Measurements from ENCODE around the gene OGFR.

DNA sequence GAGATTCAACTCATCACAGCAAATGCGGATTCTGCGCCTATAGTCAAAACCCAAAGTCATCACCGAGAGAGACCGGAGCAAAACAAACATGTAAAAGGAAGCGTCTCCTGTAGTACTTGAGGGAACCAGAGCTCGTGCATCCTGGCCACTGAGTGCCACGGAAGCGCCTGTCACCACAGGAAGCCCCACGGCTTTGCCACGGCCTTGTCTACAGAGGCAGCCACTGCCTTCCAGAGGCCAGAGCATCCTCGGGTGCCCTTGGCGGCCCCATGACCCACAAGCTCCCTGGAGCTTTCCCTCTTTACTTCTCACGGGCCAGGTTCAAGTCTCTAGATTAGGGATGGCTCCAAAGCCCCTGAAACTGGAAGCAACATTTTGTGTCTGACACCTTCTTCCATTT, 49.5 kb downstream of the OGFR start:
- no peak for TF ChIP-seq CTCF (IDR thresholded peaks at IDR 0.05 in 2 of 3, conservative IDR thresholded peaks at IDR 0.05 in 1 of 3; ENCODE audit: borderline replicate concordance in 1 of 3, insufficient read depth in 1 of 3, low read depth in 2 of 3, low read length in 2 of 3)
- no peak for TF ChIP-seq POLR2A (IDR thresholded peaks at IDR 0.05; ENCODE audit: borderline replicate concordance, extremely low read depth, insufficient read depth, insufficient read length)
- TF ChIP-seq EZH2phosphoT487 (IDR thresholded peaks at IDR 0.05; ENCODE audit: borderline replicate concordance), result no peak
- no peak for TF ChIP-seq YY1 (IDR thresholded peaks at IDR 0.05; ENCODE audit: extremely low read depth, insufficient replicate concordance, low read depth, low read length)
- TF ChIP-seq, protein P1, sequence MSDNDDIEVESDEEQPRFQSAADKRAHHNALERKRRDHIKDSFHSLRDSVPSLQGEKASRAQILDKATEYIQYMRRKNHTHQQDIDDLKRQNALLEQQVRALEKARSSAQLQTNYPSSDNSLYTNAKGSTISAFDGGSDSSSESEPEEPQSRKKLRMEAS (IDR thresholded peaks at IDR 0.05), result no peak
- TF ChIP-seq EZH2 (IDR thresholded peaks at IDR 0.05), result no peak
- no peak for TF ChIP-seq RAD21 (IDR thresholded peaks at IDR 0.05; ENCODE audit: low read depth)
- TF ChIP-seq SIN3A (IDR thresholded peaks at IDR 0.05; ENCODE audit: low read depth), result no peak
- no peak for TF ChIP-seq CEBPB (IDR thresholded peaks at IDR 0.05; ENCODE audit: low read depth)

Data from HCT116 (cell line).